ENCODE measurements around the gene ACAA1.
"Not testable (repeated sequence)": the region's sequence is repeated elsewhere in the genome, so short reads cannot be mapped to it uniquely, and the experiment has no call there.

ACAA1 gene

DNA sequence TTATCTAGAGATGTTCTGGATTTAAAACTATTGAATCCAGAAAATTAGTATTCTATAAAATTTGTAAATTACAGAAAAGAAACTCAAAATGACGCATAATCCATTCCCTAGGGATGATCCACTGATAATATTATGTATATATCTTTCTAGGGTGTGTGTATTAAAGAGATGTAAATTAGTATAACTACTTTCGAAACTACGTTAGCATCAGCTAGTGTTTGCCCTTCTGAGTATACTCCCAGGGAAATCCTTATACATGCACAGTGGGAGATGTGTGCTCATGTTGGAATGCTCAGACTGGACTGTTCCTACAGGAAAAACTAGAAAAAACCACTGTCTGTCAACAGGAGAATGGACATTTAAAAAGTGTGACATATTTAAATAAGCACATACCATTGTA is 36.4 kb downstream of the ACAA1 start:
- DNase-seq, result no peak

GRCh38 chr3:38099518-38099917 is 37.4 kb downstream of the ACAA1 start:
- DNase-seq, result no peak

GRCh38 chr3:38098376-38098723 is 38.6 kb downstream of the ACAA1 start:
- DNase-seq, result no peak

DNA sequence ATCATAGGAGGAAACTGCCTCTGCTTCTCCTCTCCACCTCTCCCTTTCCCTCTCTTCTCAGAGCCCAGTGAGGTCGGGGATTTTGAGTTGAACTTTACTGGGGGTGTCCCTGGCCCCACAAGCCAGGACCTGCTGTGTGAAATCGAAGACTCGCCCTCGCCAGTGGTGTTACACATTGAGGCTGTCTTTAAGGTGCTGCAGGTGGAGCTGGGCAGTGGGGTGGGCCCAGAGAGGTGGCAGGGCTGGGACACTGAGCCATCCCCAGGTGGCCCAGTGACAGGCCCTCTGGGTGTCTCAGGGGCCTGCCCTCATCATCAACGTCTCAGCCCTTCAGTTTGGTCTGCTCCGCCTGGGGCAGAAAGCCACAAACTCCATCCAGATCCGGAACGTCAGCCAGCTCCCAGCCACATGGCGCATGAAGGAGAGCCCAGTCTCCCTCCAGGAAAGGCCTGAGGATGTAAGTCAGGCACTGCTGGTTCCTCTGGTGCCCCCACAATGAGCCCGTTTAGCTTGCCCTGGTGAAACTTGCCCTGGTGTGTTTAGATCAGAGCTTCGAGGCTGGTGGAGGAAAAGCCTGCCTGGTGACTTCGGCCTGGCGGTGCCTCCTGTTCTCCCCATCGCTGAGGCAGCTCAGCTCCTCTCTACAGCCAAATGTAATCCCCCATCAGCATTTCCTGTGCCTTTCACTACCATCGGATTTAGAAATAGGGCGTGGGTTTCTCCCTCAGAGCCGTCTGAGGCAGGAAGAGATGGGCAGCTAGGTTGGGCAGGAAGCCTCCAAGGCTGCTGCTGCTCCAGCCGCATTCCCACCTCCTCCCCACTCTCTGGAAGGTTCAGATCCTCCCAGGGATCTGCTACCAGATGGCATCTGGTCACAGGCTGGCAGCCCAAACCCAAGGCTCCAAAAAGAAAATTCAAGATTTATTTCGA is 39.2 kb downstream of the ACAA1 start:
- no peak for DNase-seq

- no peak for DNase-seq
Observed at GRCh38 chr3:38095669-38096483, 41.1 kb downstream of the ACAA1 start.

DNA sequence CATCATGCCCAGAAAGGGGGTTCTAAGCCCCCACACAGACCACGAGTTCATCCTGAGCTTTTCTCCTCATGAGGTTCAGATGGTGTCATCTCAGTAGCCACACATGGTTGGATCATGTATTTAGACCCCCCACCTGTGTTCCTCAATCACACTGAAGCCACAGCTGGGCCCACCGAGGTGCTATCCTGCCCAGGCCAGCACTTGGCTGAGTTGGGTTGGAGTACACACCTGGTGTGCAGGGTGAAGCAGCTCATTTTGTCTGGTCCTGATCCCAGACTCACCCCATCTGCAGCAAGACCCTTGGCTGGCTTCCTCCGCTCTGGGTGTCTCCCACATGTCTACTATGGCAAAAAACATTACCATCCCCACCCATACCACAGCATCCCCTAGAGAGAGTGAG is 41.9 kb downstream of the ACAA1 start:
- no peak for DNase-seq

GRCh38 chr3:38090453-38090852 is 46.5 kb downstream of the ACAA1 start:
- no peak for DNase-seq

- no peak for DNase-seq
Observed at GRCh38 chr3:38089163-38089562, 47.8 kb downstream of the ACAA1 start.

DNA sequence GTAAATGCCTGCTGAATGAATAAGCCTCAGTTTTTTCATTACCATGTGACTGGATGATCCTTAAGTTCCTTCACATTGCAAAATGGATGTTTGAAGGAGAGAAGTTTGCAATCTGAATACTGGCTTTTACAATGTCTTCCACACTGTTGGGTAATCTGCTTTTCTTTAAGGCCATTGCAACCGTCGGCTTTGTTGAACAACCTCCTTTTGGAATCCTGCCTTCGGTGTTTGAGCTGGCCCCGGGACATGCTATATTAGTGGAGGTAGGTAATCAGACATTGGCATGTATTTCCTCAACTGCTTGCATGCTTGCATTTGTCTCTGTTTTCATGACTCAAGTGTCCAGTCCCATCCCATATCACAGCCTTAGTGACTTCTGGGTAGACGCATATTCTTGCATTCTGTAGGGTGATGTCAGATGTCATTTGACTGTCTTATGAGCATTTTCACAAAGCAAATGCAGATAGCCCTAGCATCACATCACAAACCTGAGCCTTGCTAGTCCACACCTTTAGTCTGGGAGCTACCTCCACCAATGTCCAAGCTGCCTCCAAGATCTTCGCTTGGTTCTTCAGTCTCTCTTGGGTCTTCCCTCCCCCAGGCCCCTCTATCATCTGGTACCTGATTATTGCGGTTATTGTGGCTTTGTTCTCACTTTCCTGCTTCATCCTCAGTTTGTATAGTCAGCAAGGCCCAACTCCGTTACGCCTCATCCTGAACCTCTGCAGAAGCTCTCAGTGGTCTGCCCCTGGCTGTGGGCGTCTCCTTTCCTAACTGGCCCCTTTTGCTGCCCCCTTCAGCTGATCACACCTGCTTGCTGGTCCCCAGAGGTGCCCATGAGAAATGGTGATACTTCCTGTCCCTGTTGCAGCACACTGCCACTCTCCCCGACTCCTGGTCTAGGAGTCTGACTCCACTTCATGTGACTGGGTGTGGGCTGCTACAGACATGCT is 48.5 kb downstream of the ACAA1 start:
- no peak for DNase-seq

GRCh38 chr3:38087278-38087677 is 49.6 kb downstream of the ACAA1 start:
- not testable (repeated sequence) for DNase-seq

DNA sequence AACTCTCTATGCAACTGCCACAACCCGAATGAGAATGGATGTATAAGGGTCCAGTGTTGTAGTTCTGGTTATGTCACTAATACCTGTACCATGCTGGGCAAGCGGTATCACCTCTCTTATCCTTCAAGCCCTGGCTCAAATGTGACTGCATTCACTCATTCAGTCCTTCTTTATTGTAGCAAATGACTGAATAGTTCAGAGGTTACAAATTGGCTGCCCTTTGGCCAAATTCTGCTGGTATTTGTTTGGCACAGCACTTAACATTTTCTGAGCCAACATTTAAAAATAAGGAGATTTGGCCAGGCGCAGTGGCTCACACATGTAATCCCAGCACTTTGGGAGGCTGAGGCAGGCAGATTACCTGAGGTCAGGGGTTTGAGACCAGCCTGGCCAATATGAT is 50.4 kb downstream of the ACAA1 start:
- no peak for DNase-seq

DNA sequence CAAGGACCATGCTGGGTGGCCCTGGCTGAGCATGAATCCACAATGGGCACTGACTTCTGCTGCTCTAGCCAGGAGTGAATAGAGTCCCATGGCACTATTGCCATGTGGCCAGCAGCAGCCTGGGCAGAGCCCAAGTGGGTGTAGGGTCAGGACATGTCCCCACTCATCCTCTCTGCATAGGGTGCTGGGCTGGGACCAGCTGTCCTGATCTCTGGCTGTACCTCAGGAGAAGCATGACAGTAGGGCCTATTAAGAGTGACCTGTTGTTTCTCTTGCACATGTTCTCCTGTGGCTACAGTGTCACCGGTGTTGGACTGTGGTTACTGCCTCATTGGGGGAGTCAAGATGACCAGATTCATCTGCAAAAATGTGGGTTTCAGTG is 51.0 kb downstream of the ACAA1 start:
- DNase-seq, result no peak

DNA sequence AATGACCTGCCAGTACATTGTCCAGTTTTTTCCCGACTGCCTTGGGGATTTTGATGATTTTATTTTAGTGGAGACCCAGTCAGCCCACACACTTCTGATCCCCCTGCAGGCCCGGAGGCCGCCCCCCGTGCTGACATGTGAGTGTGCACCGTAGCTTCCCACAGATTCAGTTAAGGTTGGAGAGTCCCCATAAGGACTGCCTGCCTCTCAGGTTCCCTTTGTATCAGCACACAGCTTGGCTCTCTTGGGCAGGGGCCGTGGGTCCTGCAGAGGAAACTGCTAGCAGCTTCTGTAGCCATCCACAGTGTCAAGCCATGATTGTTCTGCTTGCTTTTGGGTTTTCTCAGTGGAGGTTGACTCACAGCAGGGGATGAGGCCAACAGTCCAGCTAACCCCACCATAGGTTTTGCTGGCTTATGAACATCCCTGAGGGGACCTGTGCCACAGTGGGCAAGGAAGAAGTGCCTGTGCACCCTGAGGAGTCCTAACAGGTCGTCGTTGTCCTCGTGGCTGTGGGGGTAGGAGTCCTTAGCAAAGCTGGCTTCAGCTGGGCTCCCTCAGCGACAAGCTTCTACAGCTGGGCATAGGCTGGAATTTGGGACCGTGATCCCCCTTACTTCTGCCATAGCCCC is 51.5 kb downstream of the ACAA1 start:
- DNase-seq, result no peak

- no peak for DNase-seq
Observed at GRCh38 chr3:38084334-38085310, 52.3 kb downstream of the ACAA1 start.

DNA sequence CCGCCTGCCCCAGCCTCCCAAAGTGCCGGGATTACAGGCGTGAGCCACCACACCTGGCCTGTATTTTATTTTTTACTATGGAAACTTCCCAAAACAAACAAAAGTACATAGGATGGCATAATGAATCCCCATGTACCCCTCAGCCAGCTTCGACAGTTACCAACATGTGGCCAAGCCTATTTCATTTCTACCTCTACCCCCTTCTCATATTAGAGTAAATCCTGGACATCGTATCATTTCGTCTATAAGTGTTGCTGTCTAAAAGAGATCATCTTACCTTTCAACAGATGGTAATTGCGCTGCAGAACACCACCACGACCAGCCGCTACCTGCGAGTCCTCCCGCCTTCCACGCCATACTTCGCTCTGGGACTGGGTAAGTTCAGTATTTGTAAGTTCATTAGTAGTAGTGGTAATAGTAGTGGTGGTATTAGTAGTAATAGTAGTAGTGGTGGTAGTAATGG is 53.0 kb downstream of the ACAA1 start:
- DNase-seq, result no peak

GRCh38 chr3:38083254-38083653 is 53.7 kb downstream of the ACAA1 start:
- DNase-seq, result not testable (repeated sequence)

- not testable (repeated sequence) for DNase-seq
Observed at GRCh38 chr3:38082296-38082695, 54.6 kb downstream of the ACAA1 start.

- DNase-seq, result not testable (repeated sequence)
Observed at GRCh38 chr3:38077073-38077472, 59.9 kb downstream of the ACAA1 start.
